Right lobe of liver (tissue), 4 donors: ENCODE results near the gene ADAR.

Experiments
- POLR2A ChIP-seq: fragments of 450-650 bp; IDR thresholded peaks from one replicate; pipeline ENCODE4 v1.6.1; 2017; ENCODE audit warnings: antibody characterized with exemption, mild to moderate bottlenecking
- TF ChIP-seq, protein P1 (sequence below), 4 donors: fragments of 200-600 bp in 3 of 4; fragments of 450-650 bp in 1 of 4; IDR thresholded peaks; one replicate each; pipeline versions ENCODE4 v1.5.1 to v1.8.0; 2016 to 2022; ENCODE audit warnings: antibody characterized with exemption in 4 of 4, mild to moderate bottlenecking in 2 of 4
- donor health status: DM: no; HTN: no; CAD: no.
- donor health status: DM: no; HTN: no; CAD: no.
- donor health status: DM: no; HTN: yes; CAD: no.

DNA sequence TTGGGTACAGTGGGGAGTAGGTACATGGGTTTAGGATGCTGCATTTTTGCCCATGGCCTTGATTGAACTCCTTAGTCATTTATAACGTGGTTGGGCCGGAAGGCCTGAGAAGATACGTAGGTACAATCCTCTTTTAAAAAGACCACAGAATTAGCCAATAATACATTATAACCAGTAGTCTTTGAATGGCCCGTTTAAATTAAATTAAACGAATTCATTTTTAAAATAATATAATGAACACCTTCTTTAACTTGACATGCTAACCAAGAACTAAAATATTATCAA is 20.1 kb upstream of the ADAR start:
- TF ChIP-seq, protein P1, sequence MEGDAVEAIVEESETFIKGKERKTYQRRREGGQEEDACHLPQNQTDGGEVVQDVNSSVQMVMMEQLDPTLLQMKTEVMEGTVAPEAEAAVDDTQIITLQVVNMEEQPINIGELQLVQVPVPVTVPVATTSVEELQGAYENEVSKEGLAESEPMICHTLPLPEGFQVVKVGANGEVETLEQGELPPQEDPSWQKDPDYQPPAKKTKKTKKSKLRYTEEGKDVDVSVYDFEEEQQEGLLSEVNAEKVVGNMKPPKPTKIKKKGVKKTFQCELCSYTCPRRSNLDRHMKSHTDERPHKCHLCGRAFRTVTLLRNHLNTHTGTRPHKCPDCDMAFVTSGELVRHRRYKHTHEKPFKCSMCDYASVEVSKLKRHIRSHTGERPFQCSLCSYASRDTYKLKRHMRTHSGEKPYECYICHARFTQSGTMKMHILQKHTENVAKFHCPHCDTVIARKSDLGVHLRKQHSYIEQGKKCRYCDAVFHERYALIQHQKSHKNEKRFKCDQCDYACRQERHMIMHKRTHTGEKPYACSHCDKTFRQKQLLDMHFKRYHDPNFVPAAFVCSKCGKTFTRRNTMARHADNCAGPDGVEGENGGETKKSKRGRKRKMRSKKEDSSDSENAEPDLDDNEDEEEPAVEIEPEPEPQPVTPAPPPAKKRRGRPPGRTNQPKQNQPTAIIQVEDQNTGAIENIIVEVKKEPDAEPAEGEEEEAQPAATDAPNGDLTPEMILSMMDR (IDR thresholded peaks at IDR 0.05): no peak
- no peak for TF ChIP-seq POLR2A
